BLaER1 treated with 17β-estradiol and CSF1 and Interleukin-3, amounts not matched to agents 10 nM and 100 nM (cell line): ENCODE measurements around the gene COL7A1.

Experiments used
- H3K27ac ChIP-seq, 11 experiments: shearing (Covaris generic); formaldehyde crosslinking; 2 replicates each; pipeline ENCODE4 v1.8.1; 2022
- H3K27me3 ChIP-seq, 11 experiments: shearing (Covaris generic); formaldehyde crosslinking; 2 replicates each; pipeline ENCODE4 v1.8.1; 2022
- H3K36me3 ChIP-seq, 11 experiments: shearing (Covaris generic); formaldehyde crosslinking; 2 replicates each; pipeline ENCODE4 v1.8.1; 2022
- H3K4me1 ChIP-seq, 10 experiments: shearing (Covaris generic); formaldehyde crosslinking; 2 replicates each; pipeline ENCODE4 v1.8.1; 2022
- H3K4me2 ChIP-seq, 11 experiments: shearing (Covaris generic); formaldehyde crosslinking; 2 replicates each; pipeline ENCODE4 v1.8.1; 2022
- H3K4me3 ChIP-seq, 10 experiments: shearing (Covaris generic); formaldehyde crosslinking; 2 replicates each; pipeline ENCODE4 v1.8.1; 2022
- H3K9ac ChIP-seq, 11 experiments: shearing (Covaris generic); formaldehyde crosslinking; 2 replicates each; pipeline ENCODE4 v1.8.1; 2022
- H3K9me3 ChIP-seq, 11 experiments: shearing (Covaris generic); formaldehyde crosslinking; replicated peaks in 1 of 11; 2 replicates each; pipeline ENCODE4 v1.8.1; 2022
- H4K20me1 ChIP-seq, 11 experiments: shearing (Covaris generic); formaldehyde crosslinking; 2 replicates each; pipeline ENCODE4 v1.8.1; 2022
- Cebpa-rat ChIP-seq, 11 experiments: shearing (Covaris generic); IDR thresholded peaks; 2 replicates each; pipeline ENCODE4 v1.8.1; 2022

Gene COL7A1

DNA sequence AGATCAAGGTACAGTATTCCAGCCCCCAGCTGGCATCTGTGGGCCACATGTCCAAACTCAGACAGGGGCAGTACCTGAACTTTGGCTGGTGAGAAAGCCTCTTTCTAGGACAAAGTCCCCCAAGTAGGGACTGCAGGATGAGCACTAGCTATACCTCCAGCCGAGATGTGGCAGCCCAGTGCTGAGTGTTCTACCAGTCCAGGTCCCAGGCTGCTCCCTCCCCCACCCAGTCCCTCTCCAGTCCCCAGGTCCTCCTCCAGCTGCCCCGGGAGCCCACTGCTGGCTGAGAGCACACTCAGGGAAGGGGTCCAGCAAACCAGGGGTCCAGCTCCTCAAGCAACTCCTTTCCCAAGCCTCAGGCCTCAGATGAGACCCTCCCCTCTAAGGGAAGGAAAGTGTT, 38.6 kb upstream of the COL7A1 start:
- peaks cover 0 to 42% (median 15%) of the 10 kb centered on the region in 11 experiments; a peak in 15 of 22 replicates for H4K20me1 ChIP-seq
- H3K4me1 ChIP-seq: peaks cover 23 to 43% (median 32%) of the 10 kb centered on the region in 10 experiments
- TF ChIP-seq Cebpa-rat (IDR thresholded peaks at IDR 0.05): no peak
- no peaks in the 10 kb centered on the region for H3K27me3 ChIP-seq
- peaks cover 17 to 54% (median 47%) of the 10 kb centered on the region in 11 experiments for H3K36me3 ChIP-seq
- no peaks in the 10 kb centered on the region for H3K9me3 ChIP-seq
- peak overlapping the region in 7 of 11 experiments; percentile 79 to 87 (median 83); a peak in 9 of 22 replicates for H3K9ac ChIP-seq
- peak overlapping the region; percentile 87 to 99 (median 94); a peak in 21 of 22 replicates for H3K4me2 ChIP-seq
- H3K27ac ChIP-seq: no peak overlapping the region
- peak overlapping the region in 4 of 10 experiments; percentile 80 to 90 (median 86); a peak in 6 of 20 replicates for H3K4me3 ChIP-seq

DNA sequence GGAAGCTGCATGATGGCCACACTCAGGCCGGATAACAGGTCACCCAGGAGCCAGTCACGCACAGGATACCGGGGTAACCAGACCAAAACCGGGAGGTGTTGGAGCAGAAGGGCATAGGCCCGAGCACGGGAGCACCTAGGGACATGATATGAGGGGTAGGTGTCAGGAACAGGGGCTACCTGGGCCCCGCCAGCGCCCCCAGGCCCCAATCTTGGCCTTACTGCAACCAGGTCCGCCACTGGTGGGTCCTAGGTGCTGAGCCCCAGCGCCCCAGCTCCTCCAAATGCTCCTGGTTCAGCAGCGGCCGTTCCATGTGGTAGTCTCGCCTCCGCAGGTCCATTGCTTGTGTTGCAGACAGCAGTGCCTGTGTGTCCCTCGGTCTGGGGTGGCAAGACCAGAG, 38.1 kb upstream of the COL7A1 start:
- peaks cover 23 to 40% (median 32%) of the 10 kb centered on the region in 10 experiments for H3K4me1 ChIP-seq
- H3K27ac ChIP-seq: no peak overlapping the region
- H3K4me2 ChIP-seq: peak overlapping the region in 4 of 11 experiments; percentile 87 to 94 (median 92); a peak in 3 of 22 replicates
- no peak for TF ChIP-seq Cebpa-rat (IDR thresholded peaks at IDR 0.05)
- peaks cover 17 to 59% (median 50%) of the 10 kb centered on the region in 11 experiments for H3K36me3 ChIP-seq
- no peaks in the 10 kb centered on the region for H3K9me3 ChIP-seq
- no peaks in the 10 kb centered on the region for H3K27me3 ChIP-seq
- no peak overlapping the region for H3K4me3 ChIP-seq
- H4K20me1 ChIP-seq: peaks cover 0 to 46% (median 15%) of the 10 kb centered on the region in 11 experiments; a peak in 15 of 22 replicates
- 0 out of 22 replicates have a peak overlapping the region, but pooled peaks of 1 of the 11 experiments have one; percentile 87 for H3K9ac ChIP-seq

DNA sequence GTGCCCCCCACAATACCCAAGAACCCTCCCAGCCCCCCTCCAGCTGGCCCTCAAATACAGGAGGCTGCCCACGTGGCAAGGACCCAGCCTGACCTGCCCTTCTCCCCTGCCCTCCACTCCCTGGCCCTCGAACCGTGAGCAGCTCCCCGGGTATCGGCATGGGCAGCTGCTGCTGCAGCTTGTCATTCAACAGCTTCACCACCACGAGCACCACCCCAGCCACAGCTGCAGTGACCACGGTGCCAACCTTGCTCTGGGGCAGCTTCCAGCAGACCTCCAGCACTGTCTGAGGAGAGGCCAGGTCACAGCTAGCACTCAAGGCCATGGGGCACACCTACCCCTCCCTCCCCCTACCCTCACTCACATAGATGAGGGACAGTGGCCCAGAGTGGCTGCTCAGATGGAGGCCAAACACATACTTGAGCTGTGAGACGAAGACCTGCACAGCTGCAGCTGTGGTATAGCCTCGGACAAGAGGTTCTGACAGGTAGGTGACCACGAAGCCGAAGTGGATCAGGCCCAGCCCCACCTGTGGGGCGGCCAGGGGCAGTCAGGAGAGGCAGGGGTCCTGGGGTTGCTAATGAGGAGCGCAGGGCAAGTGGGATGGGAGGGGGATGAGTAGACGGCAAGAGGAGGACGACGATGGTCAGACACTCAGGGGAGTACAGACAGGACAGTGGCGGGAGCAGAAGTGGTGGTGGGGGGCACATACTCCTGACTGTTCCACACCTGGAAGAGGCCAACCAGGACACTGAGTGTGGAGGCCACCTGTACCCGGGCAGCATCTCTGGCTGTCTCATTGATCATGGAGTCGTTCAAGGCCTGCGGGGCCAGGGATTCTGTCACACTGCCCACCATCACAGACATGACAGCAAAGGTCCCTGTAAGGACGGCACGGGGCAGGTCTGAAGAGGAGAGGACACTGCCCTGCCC, 36.7 kb upstream of the COL7A1 start:
- peaks cover 21 to 35% (median 25%) of the 10 kb centered on the region in 10 experiments for H3K4me1 ChIP-seq
- peak overlapping the region in 1 of 11 experiments; percentile 11; a peak in 1 of 22 replicates for H3K9ac ChIP-seq
- no peak for TF ChIP-seq Cebpa-rat (IDR thresholded peaks at IDR 0.05)
- peaks cover 25 to 73% (median 65%) of the 10 kb centered on the region in 11 experiments for H3K36me3 ChIP-seq
- no peak overlapping the region for H3K4me3 ChIP-seq
- no peaks in the 10 kb centered on the region for H3K9me3 ChIP-seq
- H4K20me1 ChIP-seq: peaks cover 0 to 58% (median 15%) of the 10 kb centered on the region in 11 experiments; a peak in 15 of 22 replicates
- H3K27me3 ChIP-seq: no peaks in the 10 kb centered on the region
- no peak overlapping the region for H3K27ac ChIP-seq
- H3K4me2 ChIP-seq: no peak overlapping the region

DNA sequence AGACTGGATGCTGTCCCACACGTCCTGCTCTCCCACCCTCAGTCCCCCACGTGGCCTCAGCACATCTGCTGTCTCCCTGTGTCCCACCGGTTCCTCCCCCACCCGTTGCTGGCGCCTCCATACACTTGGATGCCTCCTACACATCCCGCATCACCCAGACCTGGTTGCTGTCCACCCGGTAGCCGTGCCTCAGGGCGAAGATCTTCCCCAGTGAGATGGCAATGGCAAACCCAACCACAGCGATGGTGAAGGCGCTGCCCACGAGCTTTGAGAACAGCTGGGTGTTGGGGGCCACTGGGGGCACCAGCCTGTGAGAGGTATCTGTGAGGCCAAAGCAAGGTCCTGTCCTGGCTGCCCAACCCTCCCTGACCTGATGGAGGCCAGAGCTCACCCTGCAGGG, 35.7 kb upstream of the COL7A1 start:
- Histone ChIP-seq H3K9ac (no peak overlapping the region), H3K4me3 (no peak overlapping the region), H3K27me3 (no peaks in the 10 kb centered on the region), H3K4me2 (no peak overlapping the region), H3K9me3 (no peaks in the 10 kb centered on the region), H4K20me1 (peaks cover 0 to 58% (median 15%) of the 10 kb centered on the region in 11 experiments; a peak in 15 of 22 replicates), H3K27ac (no peak overlapping the region), H3K36me3 (peaks cover 33 to 83% (median 75%) of the 10 kb centered on the region in 11 experiments), H3K4me1 (peaks cover 12 to 25% (median 15%) of the 10 kb centered on the region in 10 experiments)
- no peak for TF ChIP-seq Cebpa-rat (IDR thresholded peaks at IDR 0.05)

DNA sequence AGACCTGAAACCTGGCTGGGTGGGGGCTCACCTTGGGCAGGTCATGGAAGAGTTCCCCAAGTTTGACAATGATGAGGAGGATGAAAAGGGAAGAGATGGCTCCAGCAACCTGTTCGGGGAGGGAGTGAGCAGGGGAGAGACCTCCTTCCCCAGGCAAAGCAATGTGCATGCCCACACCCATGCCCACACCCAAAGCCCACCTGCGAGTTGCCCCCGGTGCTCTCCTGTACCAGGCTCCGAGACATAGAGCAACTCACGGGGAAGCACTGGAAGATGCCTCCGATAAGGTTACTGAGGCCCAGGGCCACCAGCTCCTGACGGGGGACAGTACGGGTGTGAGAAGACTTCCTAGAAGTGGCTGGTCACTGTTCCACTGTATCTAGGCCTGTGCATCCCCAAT, 35.3 kb upstream of the COL7A1 start:
- Histone ChIP-seq H3K27me3 (no peaks in the 10 kb centered on the region), H4K20me1 (peaks cover 0 to 58% (median 15%) of the 10 kb centered on the region in 11 experiments; a peak in 15 of 22 replicates), H3K36me3 (peaks cover 33 to 87% (median 79%) of the 10 kb centered on the region in 11 experiments), H3K4me1 (peaks cover 9 to 21% (median 15%) of the 10 kb centered on the region in 10 experiments), H3K9me3 (no peaks in the 10 kb centered on the region), H3K4me3 (no peak overlapping the region), H3K9ac (no peak overlapping the region), H3K27ac (no peak overlapping the region), H3K4me2 (no peak overlapping the region)
- no peak for TF ChIP-seq Cebpa-rat (IDR thresholded peaks at IDR 0.05)

DNA sequence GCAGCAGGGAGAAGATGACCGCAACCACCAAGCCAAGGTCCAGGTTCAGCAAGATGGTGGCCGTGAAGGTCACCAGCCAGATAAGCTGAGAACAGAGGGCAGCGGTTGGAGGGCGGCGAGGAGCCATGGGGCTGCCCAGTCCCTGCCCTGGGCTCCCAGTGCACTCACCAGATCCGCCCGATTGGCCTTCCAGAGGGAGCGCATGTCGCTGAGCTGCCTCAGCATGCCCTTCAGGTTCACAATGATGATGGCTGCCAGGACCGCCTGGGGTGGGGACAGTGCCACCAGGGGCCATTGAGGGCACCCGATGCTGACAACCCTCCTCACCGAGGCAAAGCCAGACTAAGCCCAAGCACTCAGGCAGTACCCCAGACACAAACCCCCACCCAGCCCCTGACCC, 34.8 kb upstream of the COL7A1 start:
- Histone ChIP-seq H3K36me3 (peaks cover 33 to 92% (median 84%) of the 10 kb centered on the region in 11 experiments), H3K9ac (no peak overlapping the region)

DNA sequence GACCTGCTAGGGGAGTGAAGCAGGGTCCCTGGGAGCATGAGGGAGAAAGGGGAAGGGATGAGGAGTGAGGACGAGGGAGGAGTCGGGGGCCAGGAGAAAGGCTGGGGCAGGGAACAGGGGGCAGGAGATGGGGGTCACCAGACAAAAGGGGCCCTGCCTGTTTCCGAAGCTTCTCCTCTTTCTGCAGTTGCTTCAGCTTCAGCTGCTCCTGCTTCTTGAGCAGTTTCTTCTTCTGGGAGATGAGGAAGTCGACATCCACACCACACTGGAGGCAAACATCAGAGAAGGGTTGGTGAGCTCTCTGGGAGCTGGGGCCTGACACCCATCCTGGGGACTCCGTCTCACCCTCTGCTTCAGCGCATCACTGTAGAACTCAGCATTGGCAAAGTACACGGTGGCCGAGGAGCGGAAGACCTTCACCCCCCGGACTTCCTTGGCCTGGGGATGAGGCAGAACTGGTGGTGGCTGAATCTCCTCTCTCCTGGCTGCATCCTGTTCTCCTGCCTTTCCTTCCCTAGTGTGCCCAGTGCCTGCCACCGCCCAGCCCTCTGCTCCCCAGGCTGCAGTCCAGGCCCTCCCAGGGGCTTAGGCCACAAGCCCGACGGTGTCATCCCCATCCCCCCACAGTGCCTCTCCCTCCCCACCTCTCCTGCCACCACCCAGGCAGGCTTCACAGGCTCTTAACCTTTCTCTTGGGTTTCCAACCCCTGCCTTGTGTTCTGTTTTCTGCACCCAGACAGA, 33.3 kb upstream of the COL7A1 start:
- H3K4me3 ChIP-seq: no peak overlapping the region
- H3K27ac ChIP-seq: no peak overlapping the region
- no peak overlapping the region; a peak in 1 of 22 replicates for H3K9ac ChIP-seq
- H3K36me3 ChIP-seq: peaks cover 33 to 94% (median 87%) of the 10 kb centered on the region in 11 experiments
- H3K27me3 ChIP-seq: no peaks in the 10 kb centered on the region
- peaks cover 0 to 46% (median 4%) of the 10 kb centered on the region in 11 experiments; a peak in 10 of 22 replicates for H4K20me1 ChIP-seq
- no peaks in the 10 kb centered on the region for H3K9me3 ChIP-seq
- H3K4me1 ChIP-seq: peaks cover 0 to 14% (median 4%) of the 10 kb centered on the region in 10 experiments; a peak in 10 of 20 replicates
- H3K4me2 ChIP-seq: no peak overlapping the region
- TF ChIP-seq Cebpa-rat (IDR thresholded peaks at IDR 0.05): no peak

More for the DNA sequence above, 34.8 kb upstream of the COL7A1 start:
- no peaks in the 10 kb centered on the region for H3K27me3 ChIP-seq
- H3K4me1 ChIP-seq: peaks cover 9 to 20% (median 15%) of the 10 kb centered on the region in 10 experiments
- peaks cover 0 to 58% (median 15%) of the 10 kb centered on the region in 11 experiments; a peak in 15 of 22 replicates for H4K20me1 ChIP-seq
- no peaks in the 10 kb centered on the region for H3K9me3 ChIP-seq
- no peak overlapping the region for H3K27ac ChIP-seq
- H3K4me2 ChIP-seq: no peak overlapping the region
- no peak for TF ChIP-seq Cebpa-rat (IDR thresholded peaks at IDR 0.05)
- H3K4me3 ChIP-seq: no peak overlapping the region

DNA sequence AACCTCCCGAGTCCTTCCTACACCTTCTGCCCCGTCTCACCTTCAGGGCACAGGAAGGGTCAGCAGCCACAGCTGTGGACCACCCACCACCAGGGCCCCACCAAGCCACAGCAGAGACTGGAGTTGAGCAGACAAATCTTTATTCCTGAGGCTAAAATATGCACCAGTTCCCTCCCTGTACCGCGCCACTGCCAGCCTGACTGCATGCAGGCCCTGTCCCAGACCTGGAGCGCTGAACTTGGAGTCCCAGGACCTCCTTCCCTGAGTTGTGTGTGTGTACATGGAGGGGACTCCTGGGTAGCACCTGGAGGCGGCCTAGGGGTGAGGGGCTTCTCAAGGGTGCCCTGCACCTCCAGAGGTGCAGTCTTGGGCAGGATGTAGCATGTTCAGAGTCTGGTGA, 30.5 kb upstream of the COL7A1 start:
- Histone ChIP-seq H3K4me1 (peaks cover 0 to 20% (median 12%) of the 10 kb centered on the region in 10 experiments; a peak in 12 of 20 replicates), H3K4me3 (no peak overlapping the region), H4K20me1 (peaks cover 0 to 19% (median 0%) of the 10 kb centered on the region in 11 experiments; a peak in 2 of 22 replicates), H3K27ac (no peak overlapping the region), H3K9me3 (peaks cover 0 to 5% (median 0%) of the 10 kb centered on the region in 11 experiments; a peak in 1 of 22 replicates), H3K36me3 (peaks cover 19 to 69% (median 59%) of the 10 kb centered on the region in 11 experiments), H3K4me2 (no peak overlapping the region), H3K27me3 (no peaks in the 10 kb centered on the region), H3K9ac (no peak overlapping the region)
- no peak for TF ChIP-seq Cebpa-rat (IDR thresholded peaks at IDR 0.05)
